ENCODE results near the gene STEAP3. TPM values are rescaled to one million over a fixed set of nuclear protein-coding genes. Genes with fewer than 3 reads are reported as not detected.

The STEAP3 gene
- total RNA-seq, 1 experiment from 2014 or later, result 15.4 TPM

- no peak overlapping the region for H2BK20ac ChIP-seq (ENCODE audit: low read depth, low read length, poor library complexity, severe bottlenecking)
- no peak overlapping the region for H3K27ac ChIP-seq (ENCODE audit: insufficient read length, low read depth, low read length)
- H3K56ac ChIP-seq (ENCODE audit: insufficient read length, low read depth, low read length), result no peak overlapping the region
- H3K4ac ChIP-seq (ENCODE audit: low read depth, low read length), result no peak overlapping the region
- no peak overlapping the region for H2BK120ac ChIP-seq (ENCODE audit: low read depth, low read length, poor library complexity, severe bottlenecking)
- Mint-ChIP-seq H3K27ac (no peak overlapping the region), H3K27me3 (ENCODE audit: low read depth) (peaks cover 2% of the 10 kb centered on the region), H3K9me3 (peaks cover 5 to 6% of the 10 kb centered on the region in 2 experiments; a peak in 4 of 5 replicates), H3K4me1 (peaks cover 14% of the 10 kb centered on the region in 2 experiments), H3K36me3 (ENCODE audit: insufficient read depth in 1 of 3, low read depth in 3 of 3) (peaks cover 0 to 7% (median 7%) of the 10 kb centered on the region in 3 experiments; a peak in 3 of 7 replicates), H3K4me3 (no peak overlapping the region)
- no peak overlapping the region for H4K91ac ChIP-seq (ENCODE audit: insufficient read length, low read depth, low read length)
- no CpG with 5 or more reads among the region's 2 CpGs for WGBS (ENCODE audit: extremely low coverage, insufficient read length, low lambda C conversion rate)
- H4K20me1 ChIP-seq (ENCODE audit: control insufficient read depth, insufficient read depth, insufficient read length), result no peaks in the 10 kb centered on the region
- no peak overlapping the region for H3T11ph ChIP-seq (ENCODE audit: low read length)
- no peak overlapping the region for H4K8ac ChIP-seq (replicated peaks; ENCODE audit: insufficient read length, low read depth, low read length)
- no peak for DNase-seq
- no peak overlapping the region for H4K5ac ChIP-seq (ENCODE audit: insufficient read length, low read depth, low read length)
- H2AFZ ChIP-seq (ENCODE audit: low read length), result no peak overlapping the region
- H2AK5ac ChIP-seq (ENCODE audit: insufficient read length, low read length), result no peak overlapping the region
- H3K9ac ChIP-seq (ENCODE audit: extremely low read depth, insufficient read length, low read length), result no peak overlapping the region
- no peak overlapping the region for H3K23ac ChIP-seq (ENCODE audit: insufficient read length, low read depth, low read length)
- H2BK12ac ChIP-seq (ENCODE audit: insufficient read length, low read depth, low read length), result no peak overlapping the region
- no peaks in the 10 kb centered on the region for H3K23me2 ChIP-seq (ENCODE audit: insufficient read length, low read depth, low read length, poor library complexity, severe bottlenecking)
- TF ChIP-seq CTCF (conservative IDR thresholded peaks at IDR 0.05), result no peak
- no peak overlapping the region for H3K18ac ChIP-seq (ENCODE audit: insufficient read length, low read depth, low read length)
- no peak overlapping the region for H3K4me2 ChIP-seq (ENCODE audit: insufficient read depth, insufficient read length, low read length)
- H2BK5ac ChIP-seq (ENCODE audit: insufficient read length, low read length), result no peak overlapping the region
- no peaks in the 10 kb centered on the region for H3K27me3 ChIP-seq (ENCODE audit: insufficient read depth, low read length)
- no peak overlapping the region for H3K14ac ChIP-seq (ENCODE audit: insufficient read depth, low read length)
- no peaks in the 10 kb centered on the region for H3K79me2 ChIP-seq (ENCODE audit: insufficient read depth, low read length)
- H3K4me1 ChIP-seq (ENCODE audit: insufficient read depth, low read length), result no peaks in the 10 kb centered on the region
- no peak overlapping the region for H2BK15ac ChIP-seq (ENCODE audit: low read depth, low read length)
- H3K79me1 ChIP-seq (ENCODE audit: insufficient read depth, low read depth, low read length, poor library complexity, severe bottlenecking), result no peaks in the 10 kb centered on the region
- no peaks in the 10 kb centered on the region for H3K9me3 ChIP-seq (ENCODE audit: control insufficient read depth, low read depth, low read length)
These were observed 44.4 kb upstream of the STEAP3 start for GRCh38 chr2:119179202-119179601.
